ENCODE measurements around the gene STARD10.

STARD10 gene

DNA sequence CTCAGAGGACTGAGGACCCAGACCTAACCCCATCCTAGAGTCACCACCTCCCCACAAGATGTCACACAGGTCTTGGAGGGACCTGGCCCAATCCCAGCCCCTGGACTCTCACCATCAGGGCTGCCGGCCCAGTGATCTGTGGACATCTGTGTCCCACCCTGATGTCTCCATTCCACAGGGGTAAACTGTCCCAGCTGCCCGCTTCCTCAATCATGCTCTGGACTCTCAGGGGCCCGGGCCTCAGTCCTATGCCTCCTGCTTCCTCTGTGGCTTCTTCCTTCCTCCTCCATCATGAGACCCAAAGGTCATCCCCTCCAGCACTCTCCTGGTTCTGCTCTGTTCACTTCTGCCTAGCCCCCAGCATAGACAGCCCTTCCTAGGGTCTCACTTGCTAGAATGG, 73.8 kb downstream of the STARD10 start:
- TF ChIP-seq, protein P1, sequence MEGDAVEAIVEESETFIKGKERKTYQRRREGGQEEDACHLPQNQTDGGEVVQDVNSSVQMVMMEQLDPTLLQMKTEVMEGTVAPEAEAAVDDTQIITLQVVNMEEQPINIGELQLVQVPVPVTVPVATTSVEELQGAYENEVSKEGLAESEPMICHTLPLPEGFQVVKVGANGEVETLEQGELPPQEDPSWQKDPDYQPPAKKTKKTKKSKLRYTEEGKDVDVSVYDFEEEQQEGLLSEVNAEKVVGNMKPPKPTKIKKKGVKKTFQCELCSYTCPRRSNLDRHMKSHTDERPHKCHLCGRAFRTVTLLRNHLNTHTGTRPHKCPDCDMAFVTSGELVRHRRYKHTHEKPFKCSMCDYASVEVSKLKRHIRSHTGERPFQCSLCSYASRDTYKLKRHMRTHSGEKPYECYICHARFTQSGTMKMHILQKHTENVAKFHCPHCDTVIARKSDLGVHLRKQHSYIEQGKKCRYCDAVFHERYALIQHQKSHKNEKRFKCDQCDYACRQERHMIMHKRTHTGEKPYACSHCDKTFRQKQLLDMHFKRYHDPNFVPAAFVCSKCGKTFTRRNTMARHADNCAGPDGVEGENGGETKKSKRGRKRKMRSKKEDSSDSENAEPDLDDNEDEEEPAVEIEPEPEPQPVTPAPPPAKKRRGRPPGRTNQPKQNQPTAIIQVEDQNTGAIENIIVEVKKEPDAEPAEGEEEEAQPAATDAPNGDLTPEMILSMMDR (IDR thresholded peaks at IDR 0.05; ENCODE audit: low read depth, low read length): no peak
- H3K4me3 ChIP-seq (ENCODE audit: low read depth, low read length): no peak overlapping the region

DNA sequence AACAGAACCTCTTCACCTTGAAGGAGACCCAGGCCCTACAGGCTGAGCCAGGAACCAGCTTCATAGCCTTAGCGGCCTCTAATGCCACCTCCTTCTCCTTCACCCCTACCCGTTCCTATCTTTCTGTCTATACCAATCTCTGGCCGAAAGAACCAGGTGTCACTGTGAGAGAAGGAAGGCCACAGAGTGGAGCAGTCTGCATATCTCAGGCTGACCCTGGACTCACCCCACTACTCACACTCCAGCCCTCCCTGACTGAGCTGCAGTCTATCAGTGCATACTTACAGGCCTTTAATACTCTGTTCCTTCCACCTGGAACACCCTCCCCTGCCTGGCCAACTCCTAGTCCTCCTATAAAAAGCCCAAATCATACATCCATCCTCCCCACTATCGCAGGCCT, 74.3 kb downstream of the STARD10 start:
- H3K4me3 ChIP-seq (ENCODE audit: low read depth, low read length): no peak overlapping the region
- TF ChIP-seq, protein P1 (IDR thresholded peaks at IDR 0.05; ENCODE audit: low read depth, low read length): no peak

DNA sequence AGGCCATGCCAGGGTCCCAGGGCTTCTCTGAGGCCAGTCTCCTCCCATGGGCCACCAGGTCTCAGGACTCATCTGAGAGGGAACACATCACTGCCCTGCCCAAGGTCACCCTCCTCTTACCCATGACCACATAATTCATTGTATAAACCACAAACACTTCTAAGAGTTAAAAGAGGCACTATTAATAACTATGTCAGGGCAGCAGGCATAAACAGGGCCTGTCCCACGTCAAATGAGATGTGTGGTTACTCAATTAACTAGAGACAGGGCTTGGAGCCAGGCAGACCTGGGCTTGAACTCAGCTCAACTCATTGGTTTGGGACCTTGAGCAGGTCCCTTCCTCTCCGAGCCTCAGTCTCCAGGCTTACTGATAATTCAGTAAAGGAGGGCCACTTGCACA, 74.7 kb downstream of the STARD10 start:
- TF ChIP-seq, protein P1 (IDR thresholded peaks at IDR 0.05; ENCODE audit: low read depth, low read length): no peak
- no peak overlapping the region for H3K4me3 ChIP-seq (ENCODE audit: low read depth, low read length)

DNA sequence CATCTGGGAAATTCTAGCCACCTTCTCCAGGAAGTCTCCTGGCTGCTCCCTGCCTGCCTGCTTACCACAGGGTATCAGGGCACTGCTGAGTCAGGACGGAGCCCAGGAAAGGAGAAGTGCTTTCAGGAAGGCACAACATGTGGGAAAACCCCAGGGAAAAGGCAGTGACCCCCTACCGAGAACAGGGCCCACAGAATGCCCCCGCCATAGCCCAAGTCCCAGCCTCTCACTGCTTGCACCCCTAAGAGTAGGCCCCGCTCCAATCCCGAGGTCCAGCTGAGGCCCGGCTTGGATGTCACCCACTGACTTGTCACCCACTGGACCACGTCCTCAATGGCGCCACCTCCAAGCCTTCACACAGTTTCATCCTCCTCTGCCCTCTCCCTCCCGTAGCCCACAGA, 75.7 kb downstream of the STARD10 start:
- TF ChIP-seq, protein P1 (IDR thresholded peaks at IDR 0.05; ENCODE audit: low read depth, low read length): no peak
- no peak overlapping the region for H3K4me3 ChIP-seq (ENCODE audit: low read depth, low read length)

DNA sequence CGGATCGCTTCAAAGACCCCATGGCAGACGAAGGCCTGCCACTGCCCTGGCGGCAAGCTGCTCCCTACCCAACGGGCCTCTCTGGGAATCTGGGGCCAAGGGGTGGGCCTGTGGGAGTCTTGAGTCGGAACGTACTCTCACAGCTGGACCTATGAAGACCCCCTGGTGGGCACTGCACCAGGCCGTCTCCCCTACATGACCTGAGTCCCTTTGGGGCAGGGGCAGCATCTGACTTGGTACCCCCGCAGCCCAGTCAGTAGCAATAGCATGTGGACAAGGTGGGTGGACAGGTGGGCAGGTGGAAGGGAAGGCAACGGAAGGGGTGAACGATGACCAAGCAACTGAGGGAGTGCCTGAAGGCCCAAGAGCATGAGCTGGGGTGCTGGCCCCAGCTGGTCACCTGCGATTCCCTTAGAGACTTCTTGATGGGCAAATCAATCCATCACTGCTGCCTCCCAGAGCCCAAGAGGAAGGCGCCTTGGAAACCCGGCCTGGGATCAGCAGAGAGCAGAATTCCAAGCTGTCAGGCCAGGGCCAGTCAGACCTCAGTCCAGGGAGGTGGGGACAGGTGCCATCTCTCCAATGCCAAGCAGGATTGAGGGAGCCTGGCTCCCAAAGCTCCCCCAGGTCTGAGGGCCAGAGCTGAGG, 76.9 kb downstream of the STARD10 start:
- TF ChIP-seq, protein P1 (IDR thresholded peaks at IDR 0.05; ENCODE audit: low read depth, low read length): no peak
- H3K4me3 ChIP-seq (ENCODE audit: low read depth, low read length): no peak overlapping the region

DNA sequence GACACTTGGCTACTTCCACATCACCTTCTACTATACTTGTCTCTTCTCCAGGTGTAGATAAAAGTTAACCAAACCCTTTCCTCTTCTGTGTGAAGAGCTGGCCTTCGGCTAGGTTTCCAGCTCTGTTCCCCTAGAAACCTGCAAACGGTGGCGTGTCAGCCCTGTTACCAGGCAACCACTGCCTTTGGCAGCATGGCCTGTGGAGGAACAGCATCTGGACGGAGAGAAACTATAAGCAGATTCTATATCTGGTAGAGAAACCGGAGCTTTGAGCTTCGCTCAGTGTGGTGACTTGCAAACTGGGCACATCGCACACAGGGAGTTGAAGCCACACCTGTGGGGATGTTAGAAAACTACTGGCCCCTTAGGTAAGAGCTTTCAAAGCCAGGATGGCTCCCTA, 77.6 kb downstream of the STARD10 start:
- TF ChIP-seq, protein P1 (IDR thresholded peaks at IDR 0.05; ENCODE audit: low read depth, low read length): no peak

DNA sequence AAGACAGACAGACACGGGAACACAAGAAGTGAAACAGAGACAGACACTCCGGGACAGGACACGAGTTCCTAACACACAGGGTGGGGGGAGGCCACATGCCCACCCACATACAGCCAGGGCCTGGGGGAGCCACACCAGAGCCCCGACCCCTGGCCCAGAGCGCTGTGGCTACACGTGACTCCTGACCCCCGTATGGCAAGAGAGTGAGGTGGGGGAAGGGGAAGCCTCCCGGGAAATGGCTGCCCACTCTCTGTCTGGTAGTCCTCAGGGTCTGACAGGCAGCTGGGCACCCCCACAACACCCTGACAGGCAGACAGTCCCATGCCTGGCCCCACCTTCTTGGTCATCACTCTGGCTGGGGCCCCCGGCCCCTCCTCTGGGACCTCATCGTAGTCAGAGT, 81.0 kb downstream of the STARD10 start:
- TF ChIP-seq, protein P1 (IDR thresholded peaks at IDR 0.05; ENCODE audit: low read depth, low read length): no peak

More for the DNA sequence above, 77.6 kb downstream of the STARD10 start:
- no peak overlapping the region for H3K4me3 ChIP-seq (ENCODE audit: low read depth, low read length)

More for the DNA sequence above, 81.0 kb downstream of the STARD10 start:
- no peak overlapping the region for H3K4me3 ChIP-seq (ENCODE audit: low read depth, low read length)

All from WI38 (cell line).